ENCODE measurements around the gene ARHGAP26. TPM values are rescaled to one million over a fixed set of nuclear protein-coding genes. Genes with fewer than 3 reads are reported as not detected.
A peak's percentile ranks its signal among the peaks of the same experiment; 100 is the strongest.

Gene ARHGAP26
- total RNA-seq, 1 experiment from 2014 or later: 34.5 TPM

- intact Hi-C loops (cut with micrococcal nuclease): no loop called here
- peaks cover 24 to 41% of the 10 kb centered on the region in 2 experiments for H3K4me1 ChIP-seq (ENCODE audit: control insufficient read depth in 1 of 2, insufficient read depth in 2 of 2, low read length in 2 of 2)
- DNase-seq (ENCODE audit: low read depth, low spot score) (no peak), ATAC-seq (no peak)
- peak overlapping the region; percentile 29; the same call in 1 of the 2 replicates for H3K4me2 ChIP-seq (ENCODE audit: low read length)
- no TSS peak for BruUV-seq (replicated peaks)
- H3K27me3 ChIP-seq (ENCODE audit: insufficient read depth, low read length): no peaks in the 10 kb centered on the region
- no peaks in the 10 kb centered on the region for H4K20me1 ChIP-seq (ENCODE audit: insufficient read depth)
- no peaks in the 10 kb centered on the region; a peak in 1 of 4 replicates for H3K9me3 ChIP-seq (ENCODE audit: control insufficient read depth in 1 of 2, insufficient read depth in 1 of 2, low read depth in 1 of 2, low read length in 2 of 2)
- no peak overlapping the region for H2AFZ ChIP-seq (ENCODE audit: low read depth, low read length, poor library complexity, severe bottlenecking)
- no peaks in the 10 kb centered on the region for H3K79me2 ChIP-seq (ENCODE audit: insufficient read depth, low read length)
- ChIA-PET CTCF (no interaction called here), POLR2A (interaction anchor here (0.7 kb wide), 1 partner anchor 450 kb away, joined by 3 read pairs; no protein-coding TSS in a partner anchor), RAD21 (ENCODE audit: low non-redundant PET in 1 of 2, low total read pairs in 2 of 2, uncharacterized antibody in 2 of 2, unreplicated experiment in 2 of 2) (no interaction called here)
- no peak overlapping the region for H3K9ac ChIP-seq (ENCODE audit: low read length)
- H3K4me3 ChIP-seq (replicated peaks in 1 of 2; ENCODE audit: low read depth in 1 of 2, low read length in 2 of 2): no peak overlapping the region
- no peak for TF ChIP-seq SRF (IDR thresholded peaks at IDR 0.05; ENCODE audit: low read depth)
- no peak for TF ChIP-seq EZH2phosphoT487 (IDR thresholded peaks at IDR 0.05; ENCODE audit: borderline replicate concordance)
- no peak for TF ChIP-seq TCF7L2 (IDR thresholded peaks at IDR 0.05; ENCODE audit: borderline replicate concordance, extremely low read depth, insufficient read depth, insufficient read length)
- no peak for TF ChIP-seq FOSL1 (IDR thresholded peaks at IDR 0.05; ENCODE audit: low read depth)
- no peak for TF ChIP-seq SIN3A (IDR thresholded peaks at IDR 0.05; ENCODE audit: low read depth)
- TF ChIP-seq RAD21 (IDR thresholded peaks at IDR 0.05; ENCODE audit: low read depth): no peak
- no peak for TF ChIP-seq EGR1 (IDR thresholded peaks at IDR 0.05; ENCODE audit: low read depth)
- TF ChIP-seq MAX (IDR thresholded peaks at IDR 0.05): no peak
- TF ChIP-seq REST (IDR thresholded peaks at IDR 0.05; ENCODE audit: low read depth): no peak
- no peaks in the 10 kb centered on the region for H3K36me3 ChIP-seq (ENCODE audit: control insufficient read depth in 1 of 2, insufficient read depth in 2 of 2, low read length in 2 of 2)
- no peak overlapping the region for H3K27ac ChIP-seq (ENCODE audit: low read depth, low read length)
- no peaks in the 10 kb centered on the region for H3K9me2 ChIP-seq (ENCODE audit: insufficient read depth)
Observed at GRCh38 chr5:143249851-143250250, 479.7 kb downstream of the ARHGAP26 start.
